Stimulated activated CD4-positive, alpha-beta T cell treated with anti-CD3 and anti-CD28 coated beads, Interleukin-4, amount 100 ng/mL, for 24 hours (primary cell): ENCODE results near the gene TARBP1.
"Not testable (repeated sequence)": the region's sequence is repeated elsewhere in the genome, so short reads cannot be mapped to it uniquely, and the experiment has no call there.

Experiments
- DNase-seq: peaks from one replicate; pipeline ENCODE4 v3.0.0-alpha.2; 2020

TARBP1 gene

DNA sequence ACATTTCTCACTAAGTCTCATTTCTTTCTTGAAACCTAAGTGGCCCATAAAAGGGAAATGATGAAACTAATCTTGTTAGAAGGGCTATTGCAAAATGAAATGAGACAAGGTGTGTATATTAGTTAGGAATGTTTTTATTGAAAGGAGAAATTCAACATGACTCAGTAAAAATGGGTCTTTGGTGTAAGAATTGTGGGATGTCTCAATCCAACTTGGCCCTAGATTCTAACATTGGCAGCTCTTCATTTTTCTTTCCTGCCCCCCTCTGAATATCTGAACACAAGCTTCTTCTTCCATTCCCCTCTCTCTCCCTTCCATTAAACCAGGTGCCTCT is 26.8 kb upstream of the TARBP1 start:
- no peak for DNase-seq

DNA sequence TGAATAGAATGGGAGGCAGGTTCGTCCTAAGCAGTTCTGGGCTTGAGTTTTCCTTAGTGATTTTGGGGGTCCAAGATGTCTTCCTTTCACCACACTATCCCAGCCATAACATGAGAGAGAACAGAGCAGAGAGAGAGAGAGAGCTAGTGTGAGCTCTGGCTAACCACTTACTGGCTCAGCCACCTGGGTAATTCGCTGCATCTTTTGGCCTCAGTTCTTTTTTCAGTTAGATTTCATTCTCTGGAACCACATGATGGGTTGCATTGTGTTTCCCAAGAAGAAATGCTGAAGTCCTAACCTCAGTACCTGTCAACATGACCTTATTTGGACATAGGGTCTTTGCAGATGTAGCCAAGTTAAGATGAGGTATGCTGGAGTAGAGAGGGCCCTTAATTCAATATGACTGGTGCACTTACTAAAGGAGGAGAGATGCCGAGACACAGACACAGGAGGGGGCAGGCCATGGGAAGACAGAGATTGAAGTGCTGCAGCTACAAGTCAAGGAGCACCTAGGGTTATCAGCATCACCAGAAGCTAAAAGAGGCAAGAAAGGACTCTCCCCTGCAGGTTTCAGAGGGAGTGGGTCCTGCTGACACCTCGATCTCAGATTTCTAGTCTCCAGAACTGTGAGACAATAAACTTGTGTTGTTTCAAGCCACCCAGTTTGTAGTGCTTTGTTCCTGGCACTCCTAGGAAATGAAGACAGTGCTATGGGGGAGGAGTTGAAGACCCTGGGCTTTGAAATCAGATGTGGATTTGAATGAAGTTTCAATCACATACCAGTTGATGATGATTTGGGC is 26.2 kb upstream of the TARBP1 start:
- DNase-seq, result no peak

DNA sequence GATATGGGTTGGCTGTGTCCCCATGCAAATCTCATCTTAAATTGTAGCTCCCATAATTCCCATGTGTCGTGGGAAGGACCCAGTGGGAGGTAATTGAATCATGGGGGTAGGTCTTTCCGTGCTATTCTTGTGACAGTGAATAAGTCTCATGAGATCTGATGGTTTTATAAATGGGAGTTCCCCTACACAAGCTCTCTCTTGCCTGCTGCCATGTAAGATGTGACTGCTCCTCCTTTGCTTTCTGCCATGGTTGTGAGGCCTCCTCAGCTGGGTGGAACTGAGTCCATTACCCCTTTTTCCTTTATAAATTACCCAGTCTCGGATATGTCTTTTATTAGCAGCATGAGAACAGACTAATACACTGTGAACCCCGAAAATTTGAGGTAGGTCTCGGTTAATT is 25.3 kb upstream of the TARBP1 start:
- not testable (repeated sequence) for DNase-seq

DNA sequence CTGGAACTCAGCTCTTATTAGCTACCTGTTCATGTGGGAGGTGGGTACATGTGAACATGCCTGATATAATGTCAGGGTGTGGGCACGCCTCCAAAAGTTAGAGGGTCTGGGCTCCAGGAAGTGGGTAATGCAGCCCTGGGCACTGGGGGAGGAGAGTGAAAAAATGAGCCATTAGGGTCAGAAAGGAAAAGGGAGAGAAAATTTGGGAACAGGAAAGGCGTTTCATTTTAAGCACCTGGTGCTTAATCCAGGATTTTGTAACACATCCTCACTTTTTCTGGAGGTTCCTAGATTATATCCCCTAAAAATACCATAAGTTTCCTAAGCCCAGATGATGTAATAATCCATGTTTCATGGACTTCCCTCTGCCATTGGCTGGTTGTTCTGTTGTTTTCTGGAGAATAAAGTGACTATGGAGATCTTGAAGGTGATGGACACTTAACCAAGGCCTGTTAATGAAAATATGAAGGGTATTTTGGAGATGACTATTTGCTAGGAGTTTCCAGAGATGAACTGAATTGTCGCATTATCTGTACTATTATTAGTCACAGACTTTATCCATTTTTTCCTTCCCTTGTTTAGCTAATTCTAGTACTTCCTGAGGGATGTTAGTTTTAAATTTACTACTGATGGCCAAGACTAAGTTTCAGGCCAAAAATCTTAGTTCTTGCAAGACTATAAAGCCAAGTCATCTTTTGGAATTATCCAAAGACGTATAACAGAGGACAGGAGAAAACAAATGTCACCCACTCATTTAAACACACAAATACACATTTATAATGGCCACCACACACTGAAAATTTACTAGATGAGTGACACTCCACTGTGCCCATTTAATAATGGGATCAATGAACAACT is 24.4 kb upstream of the TARBP1 start:
- no peak for DNase-seq

DNA sequence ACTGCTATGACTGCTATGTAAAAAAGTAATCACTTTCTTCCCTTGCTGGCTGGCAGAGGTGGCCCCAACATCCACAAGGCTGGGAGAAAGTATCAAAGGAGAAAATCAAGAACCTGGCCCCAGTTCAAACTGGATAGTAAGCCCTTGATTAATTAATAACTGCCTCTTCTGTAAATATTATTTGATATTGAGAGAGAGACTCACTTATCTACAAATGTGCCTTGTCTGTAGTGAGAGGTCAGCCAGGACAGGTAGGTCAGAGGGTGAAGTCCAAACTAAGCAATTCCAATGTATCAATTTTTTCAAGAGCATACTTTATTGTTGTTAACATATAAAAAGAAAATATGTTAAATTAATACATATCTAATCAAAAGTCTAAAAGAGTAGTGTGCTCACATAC is 23.8 kb upstream of the TARBP1 start:
- DNase-seq, result no peak

DNA sequence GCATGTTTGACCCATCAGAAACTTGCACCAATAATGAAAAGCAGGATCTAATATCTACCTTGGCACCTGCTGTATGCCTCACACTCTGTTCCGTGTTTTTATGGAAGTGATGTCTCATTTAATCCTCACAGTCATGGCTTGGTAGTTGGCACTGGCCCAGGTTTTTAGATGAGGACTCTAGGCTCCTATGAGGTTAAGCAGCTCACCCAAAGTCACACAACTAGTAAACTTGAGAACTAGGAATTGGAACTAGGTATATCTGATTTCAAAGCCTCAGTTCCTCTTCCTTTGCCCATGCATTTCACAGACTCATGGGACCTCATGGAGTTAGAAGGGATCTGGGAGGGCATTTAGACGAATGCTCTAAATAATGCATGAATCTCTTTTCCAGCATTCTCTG is 21.3 kb upstream of the TARBP1 start:
- DNase-seq, result peak; percentile 10

DNA sequence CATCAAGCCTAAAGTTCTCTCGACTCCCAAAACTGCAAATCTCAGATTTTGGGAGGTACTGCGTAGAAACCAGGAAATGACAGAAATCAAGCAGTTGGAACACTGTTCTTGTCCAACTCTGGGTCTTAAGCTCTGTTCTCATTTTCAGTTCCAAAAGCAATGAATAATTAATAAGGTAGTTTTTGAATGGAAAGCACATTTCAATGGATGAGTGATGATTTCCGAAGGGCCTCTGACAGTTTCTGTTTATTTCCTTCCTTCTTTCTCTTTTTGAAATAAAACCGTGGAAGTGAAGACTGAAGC is 20.9 kb upstream of the TARBP1 start:
- no peak for DNase-seq

DNA sequence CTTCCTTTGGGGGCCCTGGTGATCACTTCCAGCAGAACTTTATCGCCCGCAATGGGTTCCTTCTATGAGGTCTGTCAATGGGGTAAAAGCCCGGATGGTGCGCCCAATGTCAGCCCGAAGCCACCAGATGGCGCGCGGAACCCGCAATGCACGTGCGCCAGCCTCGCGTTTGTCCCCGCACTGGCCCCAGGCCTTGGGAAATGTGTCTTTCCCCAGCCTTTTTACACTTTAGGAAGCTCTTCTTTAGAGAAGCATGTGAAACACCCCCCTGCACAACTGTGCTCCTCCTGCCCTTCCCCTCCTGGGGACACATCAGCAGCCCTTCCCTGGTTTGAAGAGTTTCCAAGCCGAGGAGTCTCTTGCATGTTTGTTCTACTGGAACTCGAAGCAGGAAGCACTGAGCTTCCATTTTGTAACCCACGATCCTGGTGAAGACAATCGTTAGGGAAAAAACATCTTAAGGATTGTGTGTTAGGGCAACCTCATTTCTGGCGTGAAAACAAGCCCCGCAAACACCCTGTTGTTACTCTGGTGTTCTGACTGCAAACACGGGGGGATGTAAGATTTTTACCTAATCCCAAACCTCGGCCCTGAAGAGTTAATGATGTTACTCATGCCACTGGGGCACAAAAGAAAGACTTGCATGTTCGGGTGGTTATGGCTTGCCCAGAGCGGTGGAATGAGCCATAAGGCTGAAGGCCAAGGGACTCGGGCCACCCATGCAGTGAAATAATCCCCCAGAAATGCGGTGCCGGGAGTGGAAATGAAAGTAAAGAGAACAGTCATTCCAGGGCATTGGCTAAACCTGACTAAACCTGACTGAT is 20.4 kb upstream of the TARBP1 start:
- peak; percentile 87 for DNase-seq

DNA sequence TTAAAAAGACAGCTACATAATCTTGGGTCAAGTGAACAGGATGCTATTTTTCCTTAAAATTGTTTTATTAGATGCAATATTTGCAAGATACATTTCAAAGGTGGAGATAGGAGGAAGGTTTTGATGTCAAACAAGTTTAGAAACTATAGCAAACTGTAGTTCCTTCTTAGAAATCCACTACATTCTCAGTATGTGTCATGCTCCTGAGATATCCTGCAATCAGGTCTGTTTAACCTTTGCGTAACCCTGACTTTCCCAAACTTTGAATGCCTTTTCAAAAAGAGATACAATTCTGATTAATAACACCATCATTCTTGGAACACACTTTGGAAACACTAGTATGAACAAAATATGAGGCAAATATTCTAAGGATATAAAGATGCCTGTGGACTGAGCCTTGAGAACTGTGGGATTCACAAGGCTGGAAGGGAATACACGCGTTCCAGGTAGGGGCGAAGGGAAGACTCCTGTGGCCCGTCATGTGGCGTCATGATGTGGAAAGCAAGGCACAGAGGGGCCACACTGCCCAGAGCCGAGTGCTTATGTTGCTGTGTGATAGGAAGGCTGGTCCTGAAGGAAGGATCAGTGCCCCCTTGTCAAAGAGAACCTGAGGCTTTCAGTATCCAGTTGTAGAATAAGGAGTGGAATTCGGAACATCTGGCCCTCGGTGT is 19.6 kb upstream of the TARBP1 start:
- no peak for DNase-seq

DNA sequence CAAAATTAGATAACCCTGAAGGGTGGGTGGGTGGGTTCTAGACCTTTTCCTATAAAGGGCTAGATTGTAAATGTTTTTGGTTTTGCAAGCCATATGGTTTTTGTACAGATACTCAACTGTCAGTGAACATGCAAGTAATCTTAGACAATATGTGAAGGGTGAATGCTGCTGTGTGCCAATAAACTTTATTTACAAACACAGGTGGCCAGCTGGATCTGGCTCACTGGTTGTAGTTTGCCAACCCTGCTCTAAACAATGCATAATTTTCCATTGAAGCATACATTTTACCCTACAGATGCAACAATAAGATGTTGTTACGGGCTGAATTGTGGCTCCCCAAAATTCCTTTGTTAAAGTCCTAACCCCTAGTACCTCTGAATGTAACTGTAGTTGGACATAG is 18.6 kb upstream of the TARBP1 start:
- DNase-seq, result no peak

DNA sequence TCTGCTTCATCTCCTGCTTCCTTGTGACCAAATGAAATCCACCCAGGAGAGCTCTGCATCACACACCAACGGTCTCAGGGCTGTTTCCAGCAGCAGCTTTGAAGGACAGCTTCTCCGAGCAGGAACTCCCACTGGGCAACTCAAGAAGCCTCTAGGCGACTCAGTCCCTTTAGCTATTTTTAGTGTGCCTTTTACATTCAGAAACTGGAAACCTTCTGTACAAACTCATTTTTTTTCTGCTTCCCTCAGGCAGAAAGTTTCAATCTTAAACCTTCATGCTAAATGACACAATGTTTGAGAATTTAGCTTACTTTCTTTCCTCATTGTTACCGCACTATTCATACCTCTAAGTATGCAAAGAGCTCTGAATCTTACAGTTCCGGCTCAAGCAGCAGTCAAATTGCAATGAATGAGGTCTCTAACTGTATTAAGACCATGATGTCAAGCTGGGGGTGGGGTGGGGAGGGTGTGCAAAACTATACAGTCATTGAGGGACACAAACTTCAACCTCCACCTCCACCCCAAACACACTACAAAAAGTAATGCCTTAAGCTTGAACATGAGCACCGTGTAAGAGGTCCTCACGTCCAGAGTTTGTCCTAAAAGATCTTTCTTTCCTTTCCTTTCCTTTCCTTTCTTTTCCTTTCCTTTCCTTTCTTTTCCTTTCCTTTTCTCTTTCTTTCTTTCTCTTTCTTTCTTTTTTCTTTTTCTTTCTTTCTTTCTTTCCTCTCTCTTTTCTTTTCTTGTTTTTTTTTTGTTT is 16.4 kb upstream of the TARBP1 start:
- DNase-seq, result no peak

DNA sequence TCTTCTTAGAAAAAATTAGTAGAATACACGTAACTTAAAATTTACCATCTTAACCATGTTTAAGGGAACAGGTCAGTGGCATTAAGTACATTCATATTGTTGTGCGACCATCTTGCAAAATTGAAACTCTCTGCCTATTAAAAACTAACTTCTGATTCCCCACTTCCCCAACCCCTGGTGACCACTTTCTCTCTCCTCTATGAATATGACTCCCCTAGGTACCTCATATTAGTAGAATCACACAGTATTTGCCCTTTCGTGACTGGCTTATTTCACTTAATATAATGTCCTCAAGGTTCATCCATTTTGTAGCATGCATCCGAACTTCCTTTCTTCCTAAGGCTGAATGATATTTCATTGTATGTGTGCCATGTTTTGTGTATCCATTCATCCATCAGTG is 15.1 kb upstream of the TARBP1 start:
- no peak for DNase-seq

DNA sequence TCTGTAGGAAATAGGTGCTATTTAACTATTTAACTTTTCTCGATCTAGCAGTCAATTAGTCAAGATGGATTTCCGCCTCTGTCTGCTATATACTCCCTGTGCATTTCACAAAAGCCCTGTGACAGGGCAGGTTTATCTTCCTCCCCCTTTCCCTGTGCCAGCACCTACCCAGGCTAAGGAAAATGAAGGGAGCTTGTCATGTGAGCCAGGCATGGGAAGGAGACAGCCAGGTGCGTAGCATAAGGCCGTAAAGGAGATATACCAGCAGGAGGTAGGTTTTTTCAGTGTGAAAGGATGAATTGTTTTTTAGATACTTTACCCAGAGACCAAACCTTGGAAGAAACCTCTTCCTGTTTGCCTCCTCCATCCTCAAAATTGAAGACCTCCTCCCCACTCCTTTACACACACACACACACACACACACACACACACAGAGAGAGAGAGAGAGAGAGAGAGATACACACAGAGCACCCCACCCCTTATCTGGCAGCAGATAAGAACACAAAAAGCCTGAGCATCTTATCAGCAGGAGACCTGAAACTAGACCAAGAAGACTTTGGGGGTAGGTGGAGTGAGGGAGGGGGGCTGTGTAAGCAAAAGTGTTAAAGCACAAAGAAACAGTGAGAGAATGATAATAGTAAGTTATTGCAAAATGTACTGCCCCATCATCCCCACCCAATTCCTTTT is 12.0 kb upstream of the TARBP1 start:
- no peak for DNase-seq

DNA sequence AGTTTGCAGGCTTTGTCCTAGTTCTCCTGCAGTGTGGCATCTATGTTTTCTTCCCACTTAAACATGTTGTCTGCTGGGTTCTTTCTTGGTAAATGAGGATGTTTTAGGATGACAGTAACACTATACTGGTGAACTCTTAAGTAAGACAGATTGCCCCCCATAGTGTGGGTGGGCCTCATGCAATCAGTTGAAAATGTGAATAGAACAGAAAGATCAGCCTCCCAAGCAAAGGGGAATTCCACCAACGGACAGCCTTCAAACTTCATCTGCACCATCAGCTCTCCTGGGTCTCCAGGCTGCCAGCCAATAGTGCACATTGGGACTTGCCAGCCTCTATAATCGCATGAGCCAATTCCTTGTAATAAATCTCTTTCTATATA is 10.7 kb upstream of the TARBP1 start:
- no peak for DNase-seq

DNA sequence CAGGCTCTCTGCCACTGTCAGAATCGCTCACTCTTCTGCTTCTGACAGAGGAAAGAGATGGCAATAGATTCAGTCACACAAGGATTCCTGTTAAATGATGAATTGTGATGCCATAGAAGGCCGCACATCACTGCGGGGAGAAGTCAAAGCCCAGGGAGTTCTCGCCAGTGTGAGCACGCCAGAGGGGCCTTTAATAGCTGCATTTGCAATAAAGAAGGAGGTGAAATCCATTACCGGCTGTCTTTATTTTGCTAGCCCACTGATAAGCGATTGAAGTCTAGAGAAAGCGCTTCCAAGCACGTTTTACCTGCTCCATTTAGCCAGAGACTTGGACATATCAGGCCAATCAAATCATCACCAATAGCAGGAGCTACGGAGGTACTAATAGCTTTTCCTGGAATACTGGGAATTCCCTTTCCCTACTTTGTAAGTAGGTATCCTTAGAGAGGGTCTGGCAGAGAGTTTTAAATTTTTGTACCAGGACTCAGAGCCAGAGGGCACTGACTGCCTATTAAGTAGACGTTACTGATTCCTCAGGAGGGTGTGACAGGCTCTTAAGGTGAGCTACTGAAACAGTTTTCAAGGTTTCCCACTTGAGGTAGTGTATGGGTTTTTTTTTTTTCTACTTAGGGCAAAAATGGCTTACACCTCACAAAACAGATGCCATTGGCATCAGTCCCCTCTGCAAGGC is 10.2 kb upstream of the TARBP1 start:
- no peak for DNase-seq

DNA sequence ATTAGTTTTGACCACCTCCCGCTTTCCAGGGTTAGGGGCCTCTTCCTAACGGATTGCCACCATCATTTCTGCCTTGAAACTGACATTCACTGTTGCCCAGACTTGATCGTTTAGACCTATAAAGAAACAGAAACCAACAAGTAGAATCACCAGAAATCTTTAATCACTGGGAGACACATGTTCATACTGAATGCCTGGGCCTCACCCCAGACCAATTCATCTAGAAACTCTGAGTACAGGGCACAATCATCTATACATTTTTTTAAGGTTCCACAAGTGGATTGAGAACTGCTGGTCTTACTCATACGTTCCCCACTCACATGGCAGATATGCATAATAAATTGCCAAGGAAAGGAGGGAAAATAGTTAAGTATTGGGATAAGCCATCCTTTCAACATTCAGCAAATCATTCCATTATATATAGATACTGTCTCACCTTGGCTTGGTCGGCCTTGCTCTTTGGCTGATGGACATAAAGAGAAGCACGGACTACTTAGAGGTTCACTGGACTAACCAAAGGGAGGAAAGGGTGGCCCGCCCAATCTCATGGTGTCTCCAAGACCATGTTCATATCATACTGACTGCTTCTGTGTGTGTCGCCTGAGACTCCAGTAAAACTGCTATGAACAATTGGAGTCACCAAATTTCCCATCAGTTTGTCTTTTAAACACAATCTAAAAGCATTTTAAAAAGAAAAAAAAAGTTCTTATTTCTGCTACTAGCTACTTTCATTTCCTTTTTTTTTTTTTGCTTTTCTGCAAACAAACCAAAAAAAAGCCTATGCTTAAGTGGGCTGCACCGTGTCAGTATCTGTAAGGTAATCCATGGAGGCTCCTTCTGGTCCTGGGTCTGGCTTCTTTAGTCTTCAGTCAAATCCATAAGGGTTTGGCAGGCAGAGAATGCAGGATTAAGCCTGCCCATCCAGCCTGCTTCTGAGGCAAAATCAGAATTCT is 9.4 kb upstream of the TARBP1 start:
- DNase-seq, result peak; percentile 43

DNA sequence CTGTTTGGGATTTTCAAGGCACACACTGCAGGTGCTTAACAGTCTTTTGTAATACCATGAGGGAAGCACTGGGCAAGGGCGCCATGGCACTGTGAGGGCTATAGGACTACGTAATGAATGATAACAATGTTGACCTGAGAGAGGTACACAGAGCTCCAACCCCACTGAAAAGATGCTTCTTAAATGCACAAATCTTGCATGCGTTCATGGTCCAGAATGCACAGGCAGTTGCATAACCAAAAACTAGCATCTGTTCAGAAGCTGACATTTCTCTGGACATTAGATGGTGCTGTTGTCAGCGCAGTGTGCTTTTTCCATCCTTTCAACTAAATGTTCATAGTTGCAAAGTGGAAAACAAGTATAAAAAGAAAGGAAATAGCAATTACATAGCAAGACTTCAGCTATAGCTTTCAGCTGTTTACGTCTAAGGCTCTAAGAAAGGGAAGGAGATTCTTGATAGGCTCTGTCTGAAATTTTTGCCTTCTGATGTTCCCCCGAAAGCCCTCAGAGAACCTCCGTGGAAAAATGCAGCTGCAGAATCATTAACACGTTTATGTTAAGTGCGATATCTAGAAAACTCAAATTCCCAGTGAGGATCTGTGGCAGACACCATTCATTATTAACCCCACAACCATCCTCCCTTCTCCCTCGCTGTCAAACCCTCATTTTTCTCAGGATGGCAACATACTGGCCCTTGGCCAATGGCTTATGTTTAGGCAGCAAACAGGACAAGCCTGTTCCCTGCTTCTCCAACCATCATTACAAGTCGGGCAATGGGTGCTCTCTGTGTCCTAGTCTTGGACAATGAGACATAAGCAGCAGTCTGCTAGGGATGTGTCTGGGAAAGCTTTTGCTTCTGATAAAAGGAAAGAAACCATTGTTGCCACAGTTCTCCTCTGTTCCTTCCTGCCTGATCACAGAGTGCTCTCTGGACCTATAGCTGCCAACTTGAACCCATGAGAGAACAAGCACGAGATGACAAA is 8.2 kb upstream of the TARBP1 start:
- no peak for DNase-seq

DNA sequence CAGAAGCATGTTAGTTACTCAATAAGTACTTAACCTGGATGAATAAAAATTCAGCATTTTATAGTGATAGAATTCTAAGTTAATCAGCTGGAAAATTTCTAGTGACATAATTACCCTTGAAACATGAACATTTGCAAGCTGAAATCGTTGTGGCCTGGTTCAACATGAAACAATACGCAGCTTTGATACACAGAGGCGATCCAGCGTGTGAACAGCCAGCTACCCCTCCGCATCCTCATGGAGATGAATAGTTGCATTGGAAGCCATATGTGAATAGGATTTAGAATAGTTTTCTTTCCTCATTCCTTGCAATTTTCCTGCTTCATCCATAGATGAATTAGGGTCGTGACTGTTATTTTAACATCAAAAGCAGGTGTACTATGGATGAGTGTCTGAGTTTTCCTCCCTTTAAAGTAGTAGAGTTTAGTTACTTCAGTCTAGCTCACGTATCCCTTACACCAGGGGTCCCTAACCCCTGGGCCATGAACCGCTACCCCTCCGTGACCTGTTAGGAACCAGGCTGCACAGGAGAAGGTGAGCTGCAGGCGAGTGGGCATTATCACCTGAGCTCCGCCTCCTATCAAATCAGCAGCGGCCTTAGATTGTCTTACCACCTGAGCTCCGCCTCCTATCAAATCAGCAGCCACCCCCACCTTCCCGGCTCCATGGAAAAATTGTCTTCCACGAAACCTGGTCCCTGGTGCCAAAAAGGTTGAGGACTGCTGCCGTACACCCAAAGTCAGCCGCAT is 6.2 kb upstream of the TARBP1 start:
- no peak for DNase-seq
